HL-60/S4 (cell line): ENCODE measurements around the gene LPCAT3.

ENCODE experiments used
- in situ Hi-C: fragments of 300-500 bp; cut with MboI; formaldehyde crosslinking; loops from 2 replicates; pipeline ENCODE4 v1.14.3; 2022; ENCODE audit warnings: low sequenced_read_pairs

LPCAT3 gene

GRCh38 chr12:7001921-7002591 lies 16.2 kb downstream of the LPCAT3 start:
- in situ Hi-C loops, result no loop called here

- in situ Hi-C loops, result no loop called here
These were observed 19.4 kb downstream of the LPCAT3 start for GRCh38 chr12:6998715-6999451.

GRCh38 chr12:6996040-6996441 lies 22.2 kb downstream of the LPCAT3 start:
- in situ Hi-C loops, result no loop called here

DNA sequence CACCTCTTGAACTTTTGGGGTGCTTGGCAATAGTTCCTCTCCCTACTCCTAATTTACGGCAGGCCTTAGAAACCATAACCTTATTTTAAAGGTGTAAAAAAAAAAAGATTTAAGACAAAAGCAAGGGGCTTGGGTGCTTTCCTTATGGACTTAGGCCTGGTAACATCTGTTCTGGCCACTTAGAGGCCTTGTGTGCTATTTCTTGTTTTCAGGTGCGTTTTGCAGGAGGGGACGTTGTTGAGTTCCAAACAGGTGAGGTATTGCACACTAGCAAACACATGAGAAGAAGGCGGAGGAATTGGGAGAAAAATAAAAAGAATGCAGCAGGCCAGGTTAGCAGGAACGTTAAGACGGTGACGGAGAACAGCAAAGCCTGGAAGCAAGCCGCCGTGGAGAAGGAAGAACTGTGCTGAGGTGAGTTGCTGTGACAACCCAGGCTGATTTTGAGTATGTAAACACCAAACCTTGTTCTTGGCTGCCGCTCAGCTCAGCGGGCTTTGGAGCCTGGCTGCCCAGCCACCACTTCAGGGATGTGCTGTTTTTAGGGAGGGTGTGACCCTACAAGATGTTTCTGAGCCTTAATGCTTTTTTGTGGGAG lies 30.2 kb downstream of the LPCAT3 start:
- in situ Hi-C loops, result no loop called here

DNA sequence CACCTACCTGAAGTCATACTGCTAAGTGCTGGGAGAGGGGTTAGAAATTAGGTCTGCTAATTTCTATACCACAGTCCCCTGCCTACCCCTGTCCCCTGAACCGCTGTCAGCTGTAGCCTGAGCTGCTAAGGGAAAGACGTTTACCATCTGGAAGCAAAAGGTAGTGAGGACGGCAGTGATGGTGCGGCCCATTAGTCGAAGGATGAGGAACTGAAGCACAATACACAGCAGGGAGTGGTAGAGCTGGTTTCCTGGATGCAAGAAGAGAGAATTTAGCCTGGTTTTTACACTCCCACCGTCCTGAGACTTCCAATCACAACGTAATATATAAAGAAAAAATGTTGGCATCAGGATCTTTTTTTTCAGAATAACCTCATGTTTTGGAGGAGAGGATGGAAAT lies 35.7 kb downstream of the LPCAT3 start:
- in situ Hi-C loops, result no loop called here

DNA sequence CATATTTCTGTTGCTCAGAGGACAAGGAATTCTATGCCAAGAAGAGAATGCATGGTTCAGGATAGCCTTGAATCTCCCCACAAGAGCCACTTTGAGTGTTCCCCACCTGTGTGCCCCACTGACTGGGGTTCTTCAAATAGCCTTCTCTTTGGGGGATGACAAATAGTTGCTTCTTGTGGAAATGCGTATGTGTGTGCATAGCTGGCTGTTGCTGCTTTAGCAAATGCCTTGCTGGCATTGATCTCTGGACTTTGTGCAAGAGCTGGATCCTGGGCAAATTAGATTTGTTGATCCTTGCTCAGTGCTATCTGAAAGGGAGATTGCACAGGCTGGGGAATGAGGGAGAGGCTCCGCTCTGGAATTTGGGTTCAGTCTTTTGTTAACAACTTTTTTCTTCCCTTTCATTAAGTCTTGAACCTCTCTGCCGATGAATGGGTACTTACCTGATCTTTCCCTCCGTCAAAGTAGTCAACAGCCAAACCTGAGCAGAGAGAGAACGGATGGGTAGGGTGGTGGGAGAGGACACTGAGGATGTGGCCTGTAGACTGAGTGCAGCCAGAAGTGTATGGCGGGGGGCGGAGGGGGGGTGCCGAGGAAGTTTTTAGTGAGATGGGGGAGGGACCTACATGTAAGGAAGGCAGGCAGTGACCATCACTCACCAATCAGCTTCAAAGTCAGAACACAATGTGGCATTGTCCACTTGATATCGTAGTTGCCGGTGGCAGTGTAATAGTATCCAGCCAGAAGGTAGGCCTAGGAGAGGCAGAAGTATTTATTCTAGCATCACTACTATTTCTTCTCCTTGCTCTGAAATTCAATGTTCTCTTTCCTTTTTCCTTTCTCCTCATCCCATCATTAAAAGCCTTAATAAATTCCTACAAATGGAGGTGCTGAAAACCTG lies 36.9 kb downstream of the LPCAT3 start:
- in situ Hi-C loops, result no loop called here

GRCh38 chr12:6980740-6981139 lies 37.5 kb downstream of the LPCAT3 start:
- in situ Hi-C loops, result no loop called here

DNA sequence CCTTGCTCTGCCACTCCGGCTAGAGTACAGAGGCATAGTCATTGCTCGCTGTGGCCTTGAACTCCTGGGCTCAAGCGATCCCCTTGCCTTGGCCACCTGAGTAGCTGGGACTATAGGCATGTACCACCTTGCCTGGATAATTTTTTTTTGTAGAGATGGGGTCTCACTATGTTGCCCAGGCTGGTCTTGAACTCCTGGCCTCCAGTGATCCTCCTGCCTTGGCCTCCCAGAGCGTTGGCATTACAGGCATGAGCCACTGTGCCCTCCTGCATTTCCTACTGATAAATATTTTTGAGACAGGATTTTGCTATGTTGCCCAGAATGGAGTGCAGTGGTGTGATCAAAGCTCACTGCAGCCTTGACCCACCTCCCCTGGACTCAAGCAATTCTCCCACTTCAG lies 38.2 kb downstream of the LPCAT3 start:
- in situ Hi-C loops, result no loop called here

DNA sequence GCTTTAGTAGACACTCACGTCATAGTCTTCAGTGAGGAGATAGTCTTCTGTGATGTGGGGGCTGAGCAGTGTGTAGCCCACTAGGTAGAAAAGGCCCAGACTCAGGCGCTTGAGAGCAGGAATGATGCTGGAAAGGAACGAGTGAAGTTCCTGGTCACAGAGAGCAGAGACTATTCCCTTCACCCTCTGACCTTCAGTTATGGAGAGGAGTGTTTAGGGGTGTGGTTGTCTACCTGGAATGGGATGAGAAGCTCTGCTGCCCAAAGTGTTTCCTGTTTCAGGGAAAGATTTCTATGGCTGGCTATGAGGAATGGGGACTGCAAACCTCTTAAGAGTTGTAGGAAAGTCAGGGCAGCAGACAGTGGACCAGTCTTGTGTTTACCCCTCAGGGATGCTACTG lies 38.8 kb downstream of the LPCAT3 start:
- in situ Hi-C loops, result no loop called here

GRCh38 chr12:6979021-6979420 lies 39.3 kb downstream of the LPCAT3 start:
- in situ Hi-C loops, result no loop called here

GRCh38 chr12:6978611-6979011 lies 39.7 kb downstream of the LPCAT3 start:
- in situ Hi-C loops, result no loop called here

- in situ Hi-C loops, result no loop called here
These were observed 40.1 kb downstream of the LPCAT3 start for GRCh38 chr12:6978188-6978587.

DNA sequence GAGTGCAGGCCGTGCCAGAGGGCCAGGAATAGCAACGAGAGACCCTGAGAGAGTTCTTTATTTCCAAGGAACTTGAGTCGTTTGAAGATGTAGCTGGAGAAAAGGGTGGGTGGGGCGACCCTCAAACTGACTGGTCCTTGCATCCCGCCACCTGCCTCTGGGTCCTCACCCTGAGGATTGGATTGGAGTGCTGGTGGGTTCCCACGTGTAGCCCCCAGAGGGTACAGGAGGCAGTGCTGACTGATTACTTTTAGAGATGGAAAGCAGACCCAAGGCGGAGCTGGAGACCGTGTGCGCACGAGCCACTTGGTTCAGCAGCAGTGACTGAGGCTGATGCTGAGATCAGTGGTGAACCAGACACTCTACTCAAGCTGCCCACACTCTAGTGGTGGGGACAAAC lies 40.6 kb downstream of the LPCAT3 start:
- in situ Hi-C loops, result no loop called here

DNA sequence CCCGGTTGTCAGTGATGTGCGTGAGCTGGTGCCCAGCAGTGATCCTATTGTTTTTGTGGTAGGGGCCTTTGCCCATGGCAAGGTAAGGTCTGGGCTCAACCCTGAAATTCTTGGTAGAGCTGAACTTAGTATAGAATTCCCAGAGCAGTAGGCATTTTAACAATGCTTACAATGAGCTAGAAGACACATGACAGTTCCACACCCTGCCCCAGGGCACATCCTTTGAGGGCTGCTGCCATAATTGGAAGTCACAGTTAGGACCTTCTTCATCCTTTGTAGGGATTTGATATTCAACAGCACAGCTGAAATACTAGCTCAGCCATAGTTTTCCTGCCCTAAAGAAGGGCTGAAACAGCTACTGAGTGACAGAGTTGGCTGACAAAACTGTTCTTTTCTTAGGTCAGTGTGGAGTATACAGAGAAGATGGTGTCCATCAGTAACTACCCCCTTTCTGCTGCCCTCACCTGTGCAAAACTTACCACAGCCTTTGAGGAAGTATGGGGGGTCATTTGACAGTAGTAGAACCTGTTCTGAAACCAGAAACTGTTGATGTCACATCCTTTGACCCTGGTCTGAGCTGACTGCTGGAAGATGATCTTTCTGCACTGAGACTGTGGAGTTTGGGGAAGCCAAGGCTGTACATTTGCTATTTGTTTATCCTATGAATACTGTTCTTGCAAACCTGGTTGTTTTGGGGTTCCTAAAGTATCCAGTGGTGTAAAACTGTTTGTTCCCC lies 42.8 kb downstream of the LPCAT3 start:
- in situ Hi-C loops, result no loop called here

DNA sequence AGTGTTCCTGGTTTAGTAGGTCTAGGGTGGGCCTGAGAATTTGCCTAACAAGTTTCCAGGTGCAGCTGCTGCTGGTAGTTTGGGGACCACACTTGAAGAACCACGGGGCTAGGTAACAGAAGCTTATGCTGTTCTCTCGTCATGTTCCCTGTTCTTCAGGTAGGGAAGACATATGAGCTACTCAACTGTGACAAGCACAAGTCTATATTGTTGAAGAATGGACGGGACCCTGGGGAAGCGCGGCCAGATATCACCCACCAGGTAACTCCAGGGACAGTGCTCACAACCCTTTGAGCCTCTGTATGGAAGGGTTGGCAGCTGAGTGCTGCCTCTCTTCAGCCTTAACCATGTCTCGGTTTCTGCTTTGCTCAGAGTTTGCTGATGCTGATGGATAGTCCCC lies 44.1 kb downstream of the LPCAT3 start:
- in situ Hi-C loops, result no loop called here

GRCh38 chr12:6970096-6970527 lies 48.2 kb downstream of the LPCAT3 start:
- in situ Hi-C loops, result no loop called here

- in situ Hi-C loops, result no loop called here
These were observed 49.9 kb downstream of the LPCAT3 start for GRCh38 chr12:6968426-6968825.

GRCh38 chr12:6967651-6968100 lies 50.6 kb downstream of the LPCAT3 start:
- in situ Hi-C loops, result no loop called here

DNA sequence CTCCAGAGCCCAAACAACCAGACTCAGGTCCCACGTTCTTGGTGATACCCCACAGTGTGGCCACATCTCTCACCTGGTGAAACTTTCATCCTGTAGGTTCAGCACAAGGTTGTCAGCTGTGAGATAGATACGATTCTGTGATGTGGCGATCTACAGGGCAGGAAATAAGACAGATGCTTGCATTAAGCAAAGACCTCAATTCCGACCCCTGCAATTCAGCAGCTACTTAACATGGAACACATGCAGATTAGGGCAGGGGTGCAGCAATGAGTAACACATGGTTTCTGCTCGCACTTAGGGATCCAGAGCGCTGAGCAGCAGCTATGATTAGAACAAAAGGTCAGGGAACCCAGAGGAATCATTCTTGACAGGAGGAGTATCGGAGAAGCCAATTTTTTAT lies 51.9 kb downstream of the LPCAT3 start:
- in situ Hi-C loops, result no loop called here

DNA sequence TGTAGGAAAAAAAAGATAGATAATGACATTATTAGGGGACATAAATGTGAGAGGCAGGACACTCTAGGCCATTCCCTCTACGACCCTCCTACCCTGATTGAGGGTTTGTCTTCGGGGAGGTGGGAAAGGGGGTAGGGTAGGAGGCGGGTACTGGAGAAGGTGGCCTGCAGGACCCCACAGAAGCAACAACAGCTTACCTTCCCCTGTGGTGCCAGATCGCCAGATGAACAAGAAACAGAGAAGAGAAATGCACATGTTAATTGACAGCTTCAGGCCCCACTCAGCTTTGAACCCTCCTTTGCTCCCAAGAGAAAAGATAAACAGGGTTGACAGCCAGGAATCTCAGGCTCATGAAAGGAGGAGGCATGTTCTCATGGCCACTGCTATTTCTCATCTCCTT lies 52.6 kb downstream of the LPCAT3 start:
- in situ Hi-C loops, result no loop called here
